NCI-H1048 (cell line): Measurements from ENCODE around the gene ANXA8.
"Not testable (repeated sequence)": the region's sequence is repeated elsewhere in the genome, so short reads cannot be mapped to it uniquely, and the experiment has no call there.

Experiments used
- DNase-seq: peaks from one replicate; lab custom pipeline; 2025; lab: John Stamatoyannopoulos, UW

Gene ANXA8

DNA sequence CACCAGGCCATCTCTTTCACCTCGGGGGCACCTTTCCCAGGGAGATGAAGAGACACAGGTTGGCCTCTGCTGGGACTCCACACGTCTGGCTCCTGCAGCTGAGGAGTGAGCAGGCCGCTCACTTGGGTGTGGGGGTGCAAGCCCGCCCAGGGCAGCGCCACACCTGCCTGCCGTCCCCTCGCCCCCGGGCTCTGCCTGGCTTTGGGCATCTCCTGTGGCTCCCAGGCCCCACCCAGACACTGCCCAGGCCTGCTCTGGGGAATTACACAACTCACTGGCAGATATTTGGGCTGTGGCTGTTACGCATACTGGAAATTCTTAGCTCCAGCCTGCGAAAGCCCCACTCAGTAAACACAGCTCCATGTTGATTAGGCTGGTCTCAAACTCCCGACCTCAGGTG, at the start of gene ANXA8:
Gene ANXA8, minus strand, starts transcription at position 193 of the 400 bp plus-strand sequence. Its CDS starts 182 bp downstream, at position 11.
- DNase-seq, result not testable (repeated sequence)

DNA sequence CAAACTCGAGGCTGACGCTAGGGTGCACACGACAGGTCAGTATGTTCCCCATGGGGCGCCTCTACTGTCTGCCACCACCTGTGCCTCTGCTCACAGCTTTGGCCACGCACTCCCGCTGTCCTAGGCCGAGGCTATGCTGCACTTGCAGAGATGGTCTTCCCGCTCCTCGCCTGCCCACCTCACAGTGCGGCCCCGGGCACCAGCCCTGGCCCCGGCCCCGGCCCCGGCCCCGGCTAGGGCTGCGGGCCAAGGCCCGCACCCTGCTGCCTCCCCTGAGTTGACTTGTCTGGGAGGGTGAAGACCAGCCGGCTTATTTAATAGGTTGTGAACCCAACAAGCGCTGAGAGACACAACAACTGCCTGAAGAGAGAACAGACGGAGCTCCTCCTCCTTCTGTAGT, 39.6 kb upstream of the ANXA8 start, which contains the start of gene AGAP9:
Gene AGAP9, minus strand, starts transcription at position 164 of the 400 bp plus-strand sequence. Its CDS starts 112 bp downstream, at position 52.
- not testable (repeated sequence) for DNase-seq

DNA sequence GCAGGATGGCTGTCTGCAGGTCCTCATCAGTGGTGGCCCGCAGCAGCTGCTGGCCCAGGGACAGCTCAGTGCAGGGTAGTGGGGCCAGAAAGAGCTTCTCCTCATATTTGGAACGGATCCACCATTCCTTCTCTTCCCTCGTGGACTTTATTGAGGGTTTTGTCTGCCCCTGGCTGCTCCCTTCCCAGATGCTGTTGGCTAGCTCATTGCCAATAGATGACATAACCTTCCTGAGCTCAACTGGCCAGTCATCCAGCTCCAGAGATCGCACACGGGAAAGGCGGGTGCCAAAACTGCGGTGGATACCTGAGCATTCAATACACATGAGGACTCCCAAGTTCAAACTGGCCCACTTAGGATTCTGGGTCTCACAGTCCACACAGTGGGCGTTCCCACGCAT, 18.4 kb upstream of the ANXA8 start:
- DNase-seq, result not testable (repeated sequence)

DNA sequence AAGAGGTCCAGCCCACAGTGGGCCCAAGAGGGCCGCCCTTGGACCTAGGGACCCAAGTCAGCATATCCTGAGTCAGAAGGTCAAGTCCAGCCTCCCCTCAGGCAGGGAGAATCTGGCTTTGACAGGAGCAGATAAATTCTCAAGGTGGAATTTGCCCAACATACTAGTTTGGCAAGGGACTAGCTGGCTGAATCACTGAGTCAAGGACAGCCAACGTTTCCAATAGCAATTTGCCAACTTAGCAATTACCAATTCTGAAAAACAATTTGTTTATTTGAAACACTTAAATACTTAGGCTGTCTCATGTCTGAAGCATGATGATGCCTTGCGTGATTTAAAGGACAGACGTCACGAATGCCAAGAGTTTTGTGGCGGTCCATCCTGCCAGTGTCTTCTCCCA, 10.3 kb upstream of the ANXA8 start:
- DNase-seq, result not testable (repeated sequence)

DNA sequence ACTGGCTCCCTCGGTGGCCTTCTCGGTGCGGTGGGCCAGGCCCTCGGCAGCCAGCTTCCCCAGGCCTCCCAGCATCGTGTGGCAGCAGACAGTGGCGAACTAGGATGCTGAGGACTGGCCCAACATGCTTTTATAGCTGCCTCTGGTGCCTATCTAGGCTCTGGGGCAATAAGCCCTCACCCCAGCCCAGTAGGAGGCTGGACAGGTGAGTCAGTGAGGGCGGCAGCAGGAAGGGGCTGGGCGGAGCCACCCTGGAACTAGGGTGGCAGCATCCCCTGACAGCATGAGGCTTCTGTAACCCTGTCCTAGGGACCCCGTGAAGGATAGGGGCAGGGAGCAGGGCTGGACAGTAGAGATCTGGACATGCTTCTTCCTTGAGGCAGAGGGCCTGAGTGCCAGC, 7.7 kb upstream of the ANXA8 start, which contains the start of gene FAM25G:
Gene FAM25G, minus strand, starts transcription at position 101 of the 400 bp plus-strand sequence. Its CDS starts 26 bp downstream, at position 75.
- DNase-seq, result not testable (repeated sequence)

DNA sequence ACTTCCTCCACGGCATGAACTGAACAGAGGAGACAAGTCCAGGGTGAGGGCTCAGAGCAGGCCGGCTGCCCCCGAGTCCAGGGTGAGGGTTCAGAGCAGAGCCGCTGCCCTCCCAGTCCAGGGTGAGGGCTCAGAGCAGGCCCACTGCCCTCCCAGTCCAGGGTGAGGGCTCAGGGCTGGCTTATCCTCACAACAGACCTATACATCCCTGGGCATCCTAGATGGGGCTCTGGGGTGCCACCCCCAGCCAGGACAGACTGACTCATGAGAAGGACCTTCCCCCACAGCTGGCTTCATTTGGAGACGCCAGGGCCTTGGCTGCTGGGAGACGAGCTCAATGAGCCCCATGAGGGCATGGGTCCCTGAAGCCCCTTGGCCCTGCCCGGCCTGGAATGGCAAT, 5.7 kb upstream of the ANXA8 start:
- not testable (repeated sequence) for DNase-seq

- DNase-seq, result not testable (repeated sequence)
Measured at GRCh38 chr10:47485943-47486342, 2.0 kb upstream of the ANXA8 start.

DNA sequence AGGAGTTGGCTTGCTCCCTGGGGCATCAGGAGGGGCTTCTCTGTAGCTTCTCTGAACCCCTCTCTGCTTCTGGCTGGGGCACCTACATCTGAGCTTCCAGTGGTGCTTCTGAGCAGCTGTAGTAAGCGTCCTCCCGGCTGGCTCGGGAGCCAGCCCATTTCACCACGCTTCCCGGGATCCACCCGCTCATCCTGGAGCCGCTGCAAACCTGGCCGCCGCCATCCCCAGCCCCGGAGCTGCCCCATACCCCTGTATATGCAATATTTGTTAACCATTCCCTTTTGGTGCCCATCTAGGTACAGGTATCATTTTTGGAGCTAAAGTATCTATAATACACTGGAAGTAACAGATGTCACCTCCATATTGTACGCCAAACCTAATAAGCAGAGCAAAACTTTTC, 871 bp upstream of the ANXA8 start:
- not testable (repeated sequence) for DNase-seq

DNA sequence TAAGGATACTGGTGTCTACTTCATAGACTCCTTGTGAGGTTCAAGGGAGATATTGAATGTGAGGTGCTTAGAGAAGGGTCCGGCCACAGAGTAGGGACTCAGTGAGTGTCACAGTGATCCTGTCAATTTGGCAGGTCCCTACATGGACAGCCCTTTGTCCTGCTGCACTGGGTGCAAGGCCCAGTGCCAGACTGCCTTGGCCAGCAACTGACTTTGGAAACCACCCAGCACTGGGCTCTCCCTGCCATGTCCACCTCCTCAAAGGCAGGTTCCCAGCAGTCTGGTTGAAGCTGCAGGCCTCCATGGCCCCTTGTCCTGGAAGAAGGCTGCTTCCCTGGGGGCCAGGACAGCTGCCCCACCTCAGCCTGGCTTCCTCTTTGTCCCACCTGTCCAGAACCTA, 1.5 kb downstream of the ANXA8 start:
- not testable (repeated sequence) for DNase-seq

DNA sequence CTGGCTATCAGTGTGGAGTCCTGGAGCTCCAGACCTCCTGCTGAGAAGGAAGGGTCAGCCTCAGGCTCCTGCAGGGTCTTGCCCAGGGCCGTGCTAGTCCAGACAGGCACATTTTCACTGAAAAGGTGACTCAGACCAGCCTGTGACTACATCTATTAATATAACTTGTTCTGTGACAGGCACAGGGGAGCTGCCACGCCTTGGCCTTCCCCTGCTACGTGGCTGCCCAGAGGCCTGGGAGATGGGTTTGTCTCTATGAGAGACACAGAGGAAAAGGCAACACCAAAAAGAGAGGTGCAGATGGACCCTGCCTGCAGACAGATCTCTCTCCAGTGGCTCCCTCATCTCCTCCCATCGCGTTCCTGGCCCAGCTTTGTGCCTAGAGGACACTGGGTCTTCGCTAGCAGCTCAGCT, 2.1 kb downstream of the ANXA8 start:
- DNase-seq, result not testable (repeated sequence)

DNA sequence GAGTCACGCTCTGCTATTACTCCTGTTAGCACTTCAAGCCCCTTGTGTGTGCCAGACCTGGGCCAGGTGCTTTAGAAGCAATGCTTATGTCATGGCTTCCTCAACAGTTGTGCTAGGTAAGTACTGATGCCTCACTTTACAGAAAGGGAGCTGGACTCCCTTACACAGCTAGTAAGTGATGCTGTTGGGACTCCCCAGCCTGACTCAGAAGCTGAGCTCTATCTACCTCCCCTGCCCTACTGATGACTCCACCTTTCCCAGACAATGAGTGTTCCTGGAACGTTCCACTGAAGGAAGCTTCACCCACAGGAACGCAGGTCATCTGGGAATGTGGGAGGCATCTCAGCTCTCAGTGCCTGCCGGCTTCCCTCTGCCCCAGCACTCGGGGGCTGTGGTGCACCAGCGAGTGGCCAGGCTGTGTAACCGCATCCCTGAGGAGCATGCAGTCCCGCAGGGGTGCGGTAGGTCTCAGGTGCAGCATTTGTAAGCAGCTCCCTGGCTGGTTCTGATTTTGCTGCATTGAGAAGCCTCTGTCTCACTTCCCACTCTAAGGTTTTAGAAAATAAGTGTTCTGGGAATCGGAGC, 2.6 kb downstream of the ANXA8 start:
- not testable (repeated sequence) for DNase-seq

- DNase-seq, result not testable (repeated sequence)
Measured at GRCh38 chr10:47480133-47480532, 3.8 kb downstream of the ANXA8 start.

- DNase-seq, result not testable (repeated sequence)
Measured at GRCh38 chr10:47478114-47478513, 5.8 kb downstream of the ANXA8 start.

GRCh38 chr10:47477078-47477477, 6.8 kb downstream of the ANXA8 start:
- DNase-seq, result not testable (repeated sequence)

DNA sequence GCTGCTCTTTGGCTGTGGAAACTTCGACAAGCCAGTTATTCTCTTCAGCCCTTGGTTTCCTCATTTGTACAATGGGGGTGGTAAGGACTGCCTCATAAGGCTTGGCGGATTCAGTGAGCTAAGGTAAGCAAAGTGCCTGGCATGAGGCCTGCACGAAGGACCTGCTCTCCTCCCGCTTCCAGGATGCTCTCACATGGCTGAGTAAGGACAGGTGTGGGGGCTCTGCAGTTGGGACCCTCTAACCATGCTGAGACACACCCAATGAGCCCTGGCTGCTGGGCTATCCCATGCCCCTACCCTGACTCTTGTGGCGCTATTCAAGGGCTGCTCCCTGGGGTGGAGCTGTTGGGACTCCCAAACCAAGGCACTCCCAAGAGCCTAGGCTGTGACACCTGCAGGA, 8.8 kb downstream of the ANXA8 start:
- not testable (repeated sequence) for DNase-seq

- DNase-seq, result not testable (repeated sequence)
Measured at GRCh38 chr10:47473516-47473915, 10.4 kb downstream of the ANXA8 start.

DNA sequence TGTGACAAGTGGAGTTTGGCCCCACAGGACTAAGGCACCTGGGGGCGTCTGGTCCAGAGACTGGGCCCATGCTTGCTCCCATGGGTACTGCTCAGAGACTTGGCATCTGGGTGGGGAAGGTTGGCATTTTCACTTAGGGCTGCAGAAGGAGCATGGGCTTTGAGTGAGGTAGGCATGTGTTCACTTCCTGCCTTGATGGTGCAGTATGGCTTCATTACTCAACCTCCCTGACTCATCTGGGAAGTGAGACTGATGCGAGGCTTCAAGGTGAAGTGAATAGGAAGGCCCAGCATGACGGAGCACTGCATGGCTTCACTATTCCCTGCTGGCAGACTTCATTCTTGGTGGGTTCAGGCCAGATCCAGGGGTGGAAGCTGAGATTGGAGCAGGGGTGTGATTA, 11.3 kb downstream of the ANXA8 start:
- DNase-seq, result not testable (repeated sequence)

DNA sequence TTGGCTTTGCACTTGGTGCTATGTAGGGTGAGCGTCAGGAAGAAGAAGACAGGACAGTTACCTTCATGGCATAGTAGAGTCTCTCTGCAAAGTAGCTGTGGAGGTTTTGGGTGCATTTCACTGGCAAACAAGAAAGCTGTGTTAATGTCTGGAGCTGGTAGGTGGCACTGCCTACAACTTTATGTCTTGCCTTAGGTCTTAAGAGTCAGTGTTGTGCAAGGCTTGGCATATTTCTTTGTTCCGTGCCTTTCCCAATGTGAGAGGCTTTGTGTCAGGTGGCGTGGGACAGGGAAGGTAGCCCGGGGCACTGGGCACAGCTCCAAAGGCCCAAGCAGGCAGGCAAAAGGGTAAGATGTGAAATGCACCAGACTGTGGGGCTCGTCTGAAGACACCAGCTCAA, 11.8 kb downstream of the ANXA8 start:
- not testable (repeated sequence) for DNase-seq

- DNase-seq, result not testable (repeated sequence)
Measured at GRCh38 chr10:47468731-47469528, 15.0 kb downstream of the ANXA8 start.

DNA sequence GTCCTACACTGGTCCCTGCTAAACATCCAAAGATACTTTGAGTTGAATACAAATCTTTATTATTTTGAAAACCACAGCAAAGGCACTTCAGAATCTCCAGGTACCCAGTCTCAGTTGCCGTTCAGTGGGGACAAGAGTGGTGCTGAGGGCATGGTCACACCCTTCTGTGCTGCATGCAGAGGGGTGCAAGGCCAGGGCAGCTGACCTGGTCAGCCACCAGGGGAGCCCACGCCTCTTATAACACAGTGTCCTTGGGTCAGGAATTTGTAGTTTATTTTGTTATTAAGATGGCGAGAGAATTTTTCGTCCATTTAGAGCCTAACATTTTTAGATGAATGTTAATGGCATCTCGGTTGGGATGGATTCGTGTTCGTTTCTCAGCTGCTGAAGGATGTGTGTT, 16.0 kb downstream of the ANXA8 start:
- DNase-seq, result not testable (repeated sequence)

GRCh38 chr10:47467458-47467857, 16.5 kb downstream of the ANXA8 start:
- not testable (repeated sequence) for DNase-seq

GRCh38 chr10:47465216-47465917, 18.5 kb downstream of the ANXA8 start:
- DNase-seq, result not testable (repeated sequence)
